ENCODE measurements around the gene SLC24A3.

DNA sequence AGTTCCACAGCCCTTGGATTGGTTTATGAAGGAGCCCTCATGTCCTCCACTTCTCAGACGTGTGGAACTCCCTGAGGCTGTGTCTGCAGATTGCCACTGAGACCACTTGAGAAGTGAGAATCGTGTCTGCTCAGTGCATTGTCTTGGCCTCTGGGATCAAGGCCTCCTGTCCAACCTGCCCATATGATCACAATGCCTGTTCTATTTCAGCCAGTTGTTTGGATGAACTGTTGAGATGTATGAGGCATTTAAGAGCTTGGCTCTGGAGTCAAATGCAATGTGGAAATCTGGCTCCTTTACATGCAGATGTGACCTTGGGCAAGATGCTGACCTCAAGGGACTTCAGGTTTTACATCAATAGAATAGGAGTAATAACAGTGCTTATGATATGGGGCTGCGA, 125.9 kb downstream of the SLC24A3 start:
- TF ChIP-seq, protein P1, sequence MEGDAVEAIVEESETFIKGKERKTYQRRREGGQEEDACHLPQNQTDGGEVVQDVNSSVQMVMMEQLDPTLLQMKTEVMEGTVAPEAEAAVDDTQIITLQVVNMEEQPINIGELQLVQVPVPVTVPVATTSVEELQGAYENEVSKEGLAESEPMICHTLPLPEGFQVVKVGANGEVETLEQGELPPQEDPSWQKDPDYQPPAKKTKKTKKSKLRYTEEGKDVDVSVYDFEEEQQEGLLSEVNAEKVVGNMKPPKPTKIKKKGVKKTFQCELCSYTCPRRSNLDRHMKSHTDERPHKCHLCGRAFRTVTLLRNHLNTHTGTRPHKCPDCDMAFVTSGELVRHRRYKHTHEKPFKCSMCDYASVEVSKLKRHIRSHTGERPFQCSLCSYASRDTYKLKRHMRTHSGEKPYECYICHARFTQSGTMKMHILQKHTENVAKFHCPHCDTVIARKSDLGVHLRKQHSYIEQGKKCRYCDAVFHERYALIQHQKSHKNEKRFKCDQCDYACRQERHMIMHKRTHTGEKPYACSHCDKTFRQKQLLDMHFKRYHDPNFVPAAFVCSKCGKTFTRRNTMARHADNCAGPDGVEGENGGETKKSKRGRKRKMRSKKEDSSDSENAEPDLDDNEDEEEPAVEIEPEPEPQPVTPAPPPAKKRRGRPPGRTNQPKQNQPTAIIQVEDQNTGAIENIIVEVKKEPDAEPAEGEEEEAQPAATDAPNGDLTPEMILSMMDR (IDR thresholded peaks at IDR 0.05): no peak
- TF ChIP-seq POLR2A (IDR thresholded peaks at IDR 0.05): no peak
- no peak for TF ChIP-seq POLR2AphosphoS5 (IDR thresholded peaks at IDR 0.05)
- TF ChIP-seq EP300 (IDR thresholded peaks at IDR 0.05): no peak

All from upper lobe of left lung (tissue), 4 donors.